Activated T-helper 9 cell treated with anti-CD3 and anti-CD28 coated beads, Interleukin-2, amount 50 U/mL, for 16 hours (primary cell): ENCODE measurements around the gene HOXA11.

ENCODE experiments used
- DNase-seq: peaks from one replicate; pipeline ENCODE4 v3.0.0-alpha.2; 2020; ENCODE audit warnings: low read depth

The HOXA11 gene

DNA sequence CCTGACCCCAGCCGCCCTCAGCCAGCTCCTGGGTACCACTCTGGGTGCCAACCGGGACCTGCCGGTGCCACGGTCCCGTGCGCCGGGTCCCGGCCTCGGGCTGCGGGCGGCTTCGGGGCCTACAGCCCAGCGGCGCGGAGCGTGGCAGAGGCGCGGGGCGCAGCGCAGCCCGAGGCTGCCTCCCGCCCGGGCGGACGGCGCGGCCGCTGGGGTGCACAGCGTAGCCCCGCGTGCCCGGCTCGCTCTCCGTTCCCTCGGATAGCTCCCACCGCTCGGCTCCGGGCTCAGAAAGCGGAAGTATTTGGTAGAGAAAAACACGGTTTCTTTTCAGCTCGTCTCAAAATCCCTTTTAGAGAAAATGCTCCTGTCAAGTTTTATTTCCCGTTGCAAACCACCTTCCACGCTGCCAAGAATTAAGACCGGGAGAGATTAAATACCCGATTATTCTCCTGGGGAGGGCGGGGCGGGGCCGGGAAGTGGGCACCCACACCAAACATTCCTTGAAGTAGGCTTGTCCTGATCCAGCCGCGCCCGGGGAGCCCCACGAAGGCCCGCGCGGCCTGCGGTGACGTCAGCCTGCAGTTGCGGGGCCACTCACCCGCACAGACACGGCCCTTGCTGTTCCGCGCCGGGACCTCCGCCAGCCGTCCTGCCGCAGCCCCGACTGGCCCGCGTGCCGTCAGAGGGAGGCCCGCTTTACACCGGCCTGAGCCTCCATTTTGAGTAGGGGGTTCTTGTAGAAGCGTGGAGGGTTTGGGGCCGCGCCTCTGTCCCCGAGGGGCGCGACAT lies 7.7 kb upstream of the HOXA11 start:
- DNase-seq, result no peak

DNA sequence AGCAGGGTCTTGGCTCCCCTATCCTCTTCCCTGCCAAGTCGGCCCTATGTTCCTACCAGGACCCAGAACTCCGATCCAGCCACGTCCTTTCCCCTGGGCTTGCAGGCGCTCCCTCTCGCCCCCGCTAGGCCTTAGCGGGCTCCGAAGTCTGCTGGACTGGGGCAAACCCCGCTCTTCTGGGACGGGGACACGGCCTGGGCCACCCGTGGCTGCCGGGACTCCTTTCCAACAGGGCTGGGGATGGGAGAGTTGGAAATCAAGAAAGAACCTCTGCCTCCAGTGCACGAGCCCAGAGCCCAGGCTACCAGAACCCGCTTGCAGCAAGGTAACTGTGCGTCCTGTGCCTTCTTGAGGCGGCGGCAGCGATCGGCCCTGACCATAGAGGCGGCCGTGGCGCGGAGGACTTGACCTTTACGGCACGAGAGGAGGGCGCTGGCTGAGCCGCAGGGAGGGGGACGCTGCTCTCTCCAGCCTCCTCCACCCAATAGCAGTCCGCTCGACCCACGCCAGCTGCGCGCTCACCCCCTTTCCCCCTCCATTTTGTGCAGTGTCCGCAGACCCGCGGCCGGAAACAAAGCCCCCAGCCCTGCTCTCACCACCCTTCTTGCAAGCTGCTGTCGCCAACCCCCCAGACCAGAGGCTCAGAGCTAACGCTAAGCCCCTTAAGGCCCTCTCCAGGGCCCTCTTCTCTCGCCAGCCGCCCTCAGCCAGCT lies 7.0 kb upstream of the HOXA11 start:
- DNase-seq, result no peak

DNA sequence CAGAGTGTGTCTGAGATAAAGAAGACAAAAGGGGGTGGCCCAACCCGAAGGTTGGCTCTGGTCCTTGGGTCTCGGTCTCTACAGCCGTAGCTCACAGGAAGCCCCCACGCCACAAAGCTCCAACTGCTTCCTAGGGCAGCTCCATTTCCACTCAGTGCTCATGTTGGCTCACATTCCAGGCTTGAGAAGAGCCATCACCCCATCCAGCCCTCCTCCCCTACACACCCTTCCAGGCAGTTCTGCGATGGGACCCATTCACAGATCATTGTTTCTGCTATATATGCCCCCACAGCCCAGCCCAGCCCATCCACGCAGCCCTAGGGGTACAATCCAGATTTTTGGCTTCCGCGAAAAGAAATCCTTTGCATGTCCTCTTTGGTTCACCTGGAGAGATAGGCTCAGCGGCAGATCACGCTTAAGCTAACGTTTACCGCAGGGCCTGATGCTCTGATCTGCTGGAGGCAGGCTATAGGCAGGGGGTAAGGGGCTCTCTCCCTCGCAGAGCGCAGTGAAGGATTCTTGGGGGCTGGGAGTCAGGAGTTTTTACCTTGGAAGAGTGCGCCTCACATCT lies 6.2 kb upstream of the HOXA11 start:
- DNase-seq, result no peak

DNA sequence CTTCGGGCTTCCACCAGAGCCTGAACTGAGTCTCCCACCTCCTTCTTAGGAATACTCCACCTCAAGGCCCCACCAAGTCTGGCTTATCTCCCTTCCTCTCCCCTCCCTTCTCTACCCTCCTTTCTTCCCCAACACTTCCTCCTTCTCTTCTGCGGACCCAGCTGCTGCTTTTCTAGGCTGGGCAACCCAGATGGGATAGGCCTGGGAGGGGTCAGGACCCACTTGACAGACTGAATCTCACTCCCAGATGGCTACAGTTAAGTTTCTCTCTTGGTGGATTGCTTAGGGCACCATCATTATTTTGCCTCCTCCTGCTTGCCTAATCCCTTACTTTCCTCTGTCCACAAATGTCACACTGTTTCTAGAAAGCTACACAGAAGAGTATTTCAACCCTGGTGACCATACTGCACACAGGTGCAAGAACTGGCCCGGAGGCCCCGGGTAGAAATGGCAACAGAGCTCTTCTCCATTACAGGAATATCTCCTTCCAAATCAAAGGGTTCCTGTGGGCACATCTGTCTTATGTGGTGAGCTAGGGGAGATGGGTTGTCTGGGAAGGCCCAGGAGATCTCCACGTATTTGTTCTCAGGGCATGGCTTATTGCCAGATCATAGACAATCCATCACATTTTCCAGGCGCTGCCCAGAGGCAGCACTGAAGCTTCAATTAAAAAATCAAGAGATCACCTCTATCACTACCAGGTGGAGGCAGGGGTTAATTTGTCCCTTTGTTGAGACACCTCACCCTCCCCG lies 5.1 kb upstream of the HOXA11 start:
- no peak for DNase-seq

DNA sequence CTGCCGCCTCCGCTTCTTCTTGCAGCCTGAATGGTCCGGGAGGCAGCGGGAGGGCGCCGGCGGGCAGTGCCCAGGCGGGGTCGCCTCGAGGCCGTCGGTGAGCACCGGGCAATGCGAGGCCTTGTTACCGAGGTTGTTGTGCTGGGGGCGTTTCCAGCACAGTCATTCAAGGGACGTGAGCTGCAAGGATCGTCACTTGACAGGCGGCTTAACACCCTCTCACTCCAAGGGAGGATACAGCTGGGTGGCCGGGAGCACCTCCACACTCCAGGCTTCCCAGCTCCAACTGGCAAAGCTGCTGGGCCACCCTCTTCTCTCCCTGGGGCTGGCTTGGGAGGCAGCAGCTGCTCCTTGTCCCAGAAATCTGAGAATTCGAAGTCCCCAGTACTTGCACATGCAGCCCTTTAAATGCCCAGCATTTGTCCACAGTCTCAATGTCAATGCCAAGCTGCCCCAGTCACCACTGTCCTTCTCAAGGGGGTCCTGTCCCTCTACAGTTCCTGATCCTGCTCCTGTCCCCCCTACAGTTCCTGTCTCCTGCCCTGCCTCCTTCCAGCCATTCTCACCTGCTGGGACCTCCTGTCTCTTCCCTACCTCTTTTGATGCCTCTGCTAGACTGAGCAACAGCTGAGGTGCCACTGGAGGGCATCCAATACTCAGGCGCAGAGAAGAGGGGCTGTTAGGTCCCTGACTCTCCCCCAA lies 4.4 kb upstream of the HOXA11 start:
- no peak for DNase-seq

DNA sequence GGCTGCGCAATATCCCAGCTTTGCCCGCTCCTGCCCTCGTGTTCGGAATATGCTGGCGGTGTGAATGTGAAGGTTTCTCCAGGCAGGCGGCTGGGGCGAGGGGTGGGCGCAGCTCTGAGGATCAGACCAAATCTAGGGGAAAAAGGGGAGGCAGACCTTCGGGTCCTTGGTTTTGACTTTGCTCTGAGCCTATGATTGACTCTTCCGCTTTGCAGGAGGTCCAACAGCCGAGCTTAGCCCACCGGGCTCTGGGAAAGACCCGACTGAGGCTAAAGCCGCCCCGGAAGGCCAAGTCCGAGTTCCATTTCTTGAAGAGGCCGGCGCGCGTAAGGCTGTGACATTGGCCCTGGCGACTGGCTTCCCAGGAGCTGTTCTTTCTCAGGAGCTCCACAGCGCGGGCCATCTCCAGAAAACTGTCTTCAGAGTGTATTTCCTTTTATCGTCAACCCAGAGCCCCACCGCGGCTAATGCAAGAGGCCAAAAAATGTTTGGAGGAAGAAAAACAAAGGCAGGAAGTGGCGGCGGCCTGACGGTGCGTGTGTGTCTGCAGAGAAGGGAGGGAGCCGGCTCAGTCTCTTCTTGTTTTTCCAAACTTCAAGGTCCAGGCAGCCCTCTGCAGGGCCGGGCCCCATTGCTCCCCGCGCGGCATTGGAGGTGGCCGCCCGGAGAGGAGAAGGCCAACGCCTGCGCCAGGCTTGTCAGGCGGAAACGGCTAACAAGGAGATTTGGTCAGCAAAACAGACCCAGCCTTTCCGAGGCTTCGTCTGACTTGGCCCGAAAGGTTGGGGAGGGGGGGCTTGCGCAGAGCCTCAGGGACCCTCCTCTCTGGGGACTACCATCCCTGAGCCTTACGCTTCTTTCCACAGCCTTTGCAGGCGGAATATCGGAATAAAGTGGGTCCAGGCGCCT lies 3.6 kb upstream of the HOXA11 start:
- DNase-seq, result no peak

DNA sequence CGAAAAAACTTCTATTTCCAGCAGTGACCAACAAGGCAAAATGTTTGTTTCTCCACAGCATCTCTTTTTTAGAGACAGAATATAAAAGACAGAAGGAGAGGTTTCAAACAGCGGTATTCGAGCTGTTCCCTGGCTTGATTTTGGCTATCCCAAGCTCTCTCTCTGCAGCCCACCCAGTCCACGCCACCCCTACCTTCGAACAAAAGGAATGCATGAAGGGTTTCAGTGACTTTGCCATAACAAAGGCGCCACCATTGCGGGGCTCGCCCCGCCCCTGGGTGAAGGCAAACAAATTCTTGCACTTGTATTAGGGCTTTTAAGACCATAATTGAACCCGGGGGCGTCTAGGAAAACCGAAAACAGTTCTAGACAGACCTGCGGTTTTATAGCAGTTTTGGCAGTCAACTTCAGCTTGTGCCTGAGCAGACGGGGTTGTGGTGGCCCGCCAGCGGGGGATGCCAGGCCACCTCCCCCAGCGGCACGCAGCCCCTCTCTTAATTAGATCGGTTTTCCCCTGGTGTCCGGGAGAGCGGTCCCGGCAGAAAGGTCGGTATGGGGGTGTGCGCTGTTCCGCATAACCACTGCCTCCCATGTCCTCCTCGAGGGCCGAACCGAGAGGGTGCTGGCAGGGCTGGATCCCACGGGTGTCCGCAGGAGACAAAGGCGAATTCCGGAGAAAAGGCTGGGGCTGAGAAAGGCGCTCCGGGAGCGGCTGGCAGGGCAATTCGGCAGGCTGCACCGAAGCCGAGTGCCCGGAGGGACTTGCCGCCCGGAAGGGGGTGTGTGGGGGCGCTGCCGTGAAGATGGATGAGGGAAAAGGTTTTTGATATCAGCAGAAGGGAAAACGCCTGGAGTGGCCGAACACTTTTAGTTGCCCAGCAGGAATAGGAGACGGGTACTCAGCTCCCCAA lies 2.7 kb upstream of the HOXA11 start:
- DNase-seq, result no peak

DNA sequence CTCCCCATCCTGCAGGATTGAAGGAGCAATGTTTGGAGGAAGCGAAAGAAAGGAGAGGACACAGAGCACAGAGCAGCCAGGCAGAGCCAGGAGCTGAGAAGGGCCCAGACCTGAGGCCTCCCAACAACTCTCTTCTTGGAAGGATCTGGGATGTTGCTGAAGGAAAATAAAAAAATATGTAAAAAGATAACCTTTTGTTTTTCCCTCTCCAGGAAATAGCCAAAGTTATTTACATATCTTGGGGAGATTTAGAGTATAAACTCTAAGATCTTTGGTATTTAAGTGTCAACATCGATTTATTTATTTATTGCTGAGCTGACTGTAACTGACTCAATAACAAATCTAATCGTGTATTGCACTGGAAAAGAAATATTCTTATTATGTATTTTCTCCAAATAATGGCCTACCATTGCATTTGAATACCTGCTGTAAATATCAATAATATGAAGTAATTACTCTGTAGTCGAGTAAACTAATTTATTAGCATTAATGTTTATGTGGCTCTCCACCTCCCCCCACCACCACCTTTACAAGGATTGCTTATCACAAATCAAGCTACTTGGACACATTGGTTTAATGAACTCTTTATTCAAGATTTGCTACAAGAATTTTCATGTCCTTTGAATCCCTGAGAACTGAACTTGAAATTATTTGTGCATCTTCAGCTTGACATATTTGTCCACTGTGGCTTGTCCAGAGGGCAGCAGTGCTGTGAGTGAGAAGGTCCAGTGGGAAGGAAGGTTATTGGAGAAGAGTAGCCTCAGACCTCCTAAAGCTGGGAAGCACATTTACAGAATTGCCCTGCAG lies 1.8 kb upstream of the HOXA11 start:
- no peak for DNase-seq

DNA sequence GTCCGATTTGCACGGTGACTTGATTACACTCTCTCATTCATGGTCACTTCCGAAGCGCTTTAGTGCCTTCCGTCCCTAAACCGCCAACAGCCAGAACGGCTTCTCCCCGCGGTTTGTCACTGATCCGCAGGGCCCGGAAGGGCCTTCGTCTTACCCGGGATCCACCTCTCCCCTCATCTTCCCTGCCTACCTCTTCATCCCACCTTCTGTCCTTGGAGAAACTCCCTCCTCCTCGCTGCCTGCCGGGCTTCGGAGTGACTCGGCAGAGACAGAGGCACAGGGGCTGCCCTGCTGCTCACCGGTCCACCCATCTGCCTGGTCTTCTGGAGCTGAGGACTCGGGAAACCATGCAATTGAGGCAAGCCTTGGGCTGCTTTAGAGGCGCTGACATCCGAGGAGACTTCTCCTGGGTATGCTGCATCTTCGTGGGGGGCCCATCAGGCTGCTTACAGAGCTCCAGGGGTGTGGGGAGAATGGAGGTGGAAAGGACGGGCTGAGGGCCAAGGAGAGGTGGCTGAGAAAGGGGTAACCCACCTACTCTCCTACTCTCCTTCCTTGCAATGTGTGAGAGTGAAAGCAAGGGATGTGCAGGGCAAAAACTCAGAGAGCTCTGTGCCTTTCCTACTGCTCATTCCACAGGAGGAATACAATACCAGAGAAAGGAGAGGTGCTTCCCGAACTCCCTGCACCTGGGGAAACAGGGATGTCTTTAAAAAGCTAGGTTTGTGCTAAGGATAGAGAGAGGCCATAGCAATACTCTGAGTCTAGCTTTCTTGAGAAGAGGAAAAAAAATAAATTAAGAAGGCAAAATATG lies 1.0 kb upstream of the HOXA11 start:
- no peak for DNase-seq

DNA sequence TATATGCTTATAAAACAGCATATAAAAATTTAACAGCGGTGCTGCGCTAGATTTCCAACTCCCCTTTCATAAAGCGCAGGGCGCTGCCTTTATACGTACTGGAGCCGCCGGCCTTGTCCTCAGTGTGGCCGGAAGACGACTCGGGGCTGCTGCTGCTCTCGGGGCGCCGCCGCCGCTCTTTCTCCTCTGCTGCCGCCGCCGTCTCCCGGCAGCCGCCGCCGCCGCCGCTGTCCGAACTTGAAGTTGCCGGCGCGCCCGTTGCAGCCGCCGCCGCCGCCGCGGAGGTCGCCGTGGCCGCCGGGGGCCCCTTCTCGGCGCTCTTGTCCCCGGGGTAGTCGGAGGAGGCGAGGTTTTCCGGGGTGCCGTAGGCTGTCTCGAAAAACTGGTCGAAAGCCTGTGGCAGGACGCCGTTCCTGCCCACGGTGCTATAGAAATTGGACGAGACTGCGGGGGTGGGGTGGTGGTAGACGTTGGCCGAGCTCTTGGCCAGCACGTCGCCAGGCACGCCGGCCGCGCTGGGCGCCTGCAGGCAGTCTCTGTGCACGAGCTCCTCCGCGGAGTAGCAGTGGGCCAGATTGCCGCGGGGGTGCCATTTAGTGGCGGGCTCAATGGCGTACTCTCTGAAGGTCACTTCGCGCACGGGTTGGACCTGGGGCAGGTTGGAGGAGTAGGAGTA lies 557 bp downstream of the HOXA11 start:
- no peak for DNase-seq

DNA sequence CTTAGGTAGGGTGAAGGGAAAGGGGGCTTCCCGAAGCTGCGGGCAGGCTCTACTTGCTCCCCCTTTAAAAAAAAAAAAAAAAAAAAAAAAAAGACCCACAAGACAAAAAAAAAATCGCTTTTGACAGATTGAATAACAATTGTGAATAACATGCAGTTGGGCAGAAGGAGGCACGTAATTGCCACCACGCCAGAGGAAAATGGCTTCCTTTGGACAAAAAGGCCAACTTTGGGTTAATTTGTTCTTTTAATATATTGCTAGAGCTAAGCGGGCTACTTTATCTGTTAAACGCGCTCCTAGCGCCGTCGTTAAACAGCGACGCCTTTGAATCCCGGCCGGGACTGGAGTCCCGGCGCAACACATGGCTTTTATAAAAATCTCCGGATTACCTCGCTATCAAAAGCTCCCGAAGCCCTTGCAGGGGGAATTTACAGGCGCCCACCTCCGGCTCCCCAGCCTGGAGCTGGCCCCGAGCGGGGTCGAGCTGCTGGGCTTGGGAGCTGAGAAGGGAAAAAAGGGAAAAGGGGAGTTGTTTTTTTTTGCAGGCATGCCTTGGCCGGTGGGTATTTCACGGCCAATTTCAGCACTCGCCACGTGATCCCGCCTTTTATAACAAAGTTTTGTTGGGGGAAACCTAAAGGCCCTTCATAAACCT lies 1.2 kb downstream of the HOXA11 start:
- DNase-seq, result no peak

DNA sequence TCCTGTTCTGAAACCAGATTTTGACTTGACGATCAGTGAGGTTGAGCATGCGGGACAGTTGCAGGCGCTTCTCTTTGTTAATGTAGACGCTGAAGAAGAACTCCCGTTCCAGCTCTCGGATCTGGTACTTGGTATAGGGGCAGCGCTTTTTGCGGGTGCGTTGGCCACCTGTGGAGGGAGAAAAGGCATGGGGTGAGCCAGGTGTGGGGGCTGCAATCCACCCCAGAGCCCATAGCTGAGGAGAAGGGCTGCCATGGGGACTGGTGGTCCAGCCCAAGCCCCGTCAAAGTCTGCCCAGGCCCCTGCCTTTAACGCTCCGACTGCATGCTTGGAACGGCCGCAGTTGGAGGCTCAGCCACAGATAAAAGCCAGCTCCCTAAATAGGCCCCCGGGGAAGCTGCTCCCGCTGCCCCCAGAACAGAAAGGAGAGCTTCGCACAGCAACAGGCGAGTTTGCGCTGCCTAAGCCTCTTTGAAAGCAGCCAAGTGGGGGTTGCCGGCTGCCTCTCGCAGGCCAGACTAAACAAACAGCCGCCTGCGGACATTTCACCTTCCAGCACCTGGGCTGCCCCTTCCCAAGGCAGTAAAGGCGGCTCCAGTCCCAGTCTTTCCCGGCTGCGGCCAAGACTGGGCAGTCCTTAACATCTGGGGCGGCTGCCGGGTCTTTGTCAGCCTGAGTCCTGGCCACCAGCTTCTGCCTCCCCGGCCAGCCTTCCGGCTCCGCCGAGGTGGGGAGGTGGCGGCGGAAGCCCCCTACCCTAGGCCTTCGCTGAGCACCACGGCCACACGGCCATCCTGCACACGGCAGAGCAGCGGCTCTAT lies 2.0 kb downstream of the HOXA11 start:
- DNase-seq, result no peak

DNA sequence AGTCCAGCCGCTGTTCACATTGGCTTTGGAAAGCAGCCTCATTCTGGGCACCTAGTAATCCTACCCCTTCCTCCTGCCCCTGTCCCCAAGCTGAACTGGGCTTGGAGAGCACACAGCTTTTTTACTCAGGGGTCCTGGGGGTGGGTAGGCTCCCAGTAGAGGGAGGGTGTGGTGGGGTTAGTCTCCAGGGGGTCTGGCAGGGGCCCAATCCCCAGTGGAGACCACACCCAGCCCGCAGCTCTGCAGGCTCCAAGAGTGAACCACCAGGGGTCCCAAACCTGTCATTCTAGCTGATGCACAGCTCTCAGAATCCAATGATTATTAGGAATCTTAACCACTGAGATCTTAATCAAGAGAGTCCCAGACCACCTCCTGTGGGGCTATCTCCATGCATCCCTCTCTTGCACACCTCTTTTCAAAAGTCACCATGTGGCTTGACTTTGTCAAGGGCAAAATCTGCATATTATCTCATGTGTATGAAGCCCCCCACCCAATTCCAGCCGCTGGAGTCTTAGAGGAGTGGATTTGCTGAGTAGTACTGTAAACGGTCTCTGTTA lies 2.7 kb downstream of the HOXA11 start:
- DNase-seq, result no peak

DNA sequence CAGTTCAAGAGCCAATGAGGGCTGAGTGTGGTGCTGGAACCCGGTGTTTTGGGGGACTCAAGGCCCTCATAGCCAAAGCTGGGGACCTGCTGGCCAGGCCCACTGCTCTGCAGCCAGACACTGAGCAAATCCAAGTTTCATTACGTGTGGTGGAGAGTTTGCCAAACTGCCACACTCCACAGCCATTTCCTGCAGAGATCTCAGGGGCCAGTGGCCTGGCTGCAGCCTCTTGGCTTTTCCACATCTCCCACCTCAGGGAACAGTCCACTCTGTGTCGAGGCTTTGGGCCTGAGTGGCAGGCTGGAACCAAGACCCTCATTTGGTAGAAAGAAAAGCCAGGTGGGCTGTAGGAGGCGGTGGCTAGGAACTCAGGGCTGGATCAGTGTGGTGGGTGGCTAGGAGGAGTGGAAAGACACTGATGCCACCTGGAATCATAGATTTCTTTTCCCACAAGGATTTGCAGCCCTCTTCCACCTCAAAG lies 3.2 kb downstream of the HOXA11 start:
- no peak for DNase-seq
